A549 (cell line): ENCODE results near the gene RASD2. TPM values are rescaled to one million over a fixed set of nuclear protein-coding genes. Genes with fewer than 3 reads are reported as not detected.

Experiments
- ATAC-seq, 2 experiments: fragments of 200-7000 bp in 1 of 2; fragments of >200 bp in 1 of 2; cut with Nextera tagmentation in 1 of 2; cut with Tn5 transposase in 1 of 2; 3 replicates each; pipeline versions ENCODE4 v1.8.0 to v1.9.1; 2018 to 2020; ENCODE audit warnings: mild to moderate bottlenecking in 1 of 2, moderate library complexity in 1 of 2
- CTCF ChIA-PET: fragments of 300-600 bp; sonication (Branson Sonifier 250); formaldehyde crosslinking; extraction: SDS; loops from one replicate; lab custom pipeline; 2021; ENCODE audit warnings: antibody characterized with exemption, inconsistent platforms; lab: Yijun Ruan, JAX
- POLR2A ChIA-PET: fragments of 350-600 bp; formaldehyde crosslinking; extraction: SDS; loops from one replicate; lab custom pipeline; 2021; ENCODE audit warnings: antibody characterized with exemption, inconsistent platforms; lab: Yijun Ruan, JAX
- DNase-seq, 2 experiments: peaks; one replicate each; pipeline versions ENCODE4 v3.0.0 to v3.0.0-alpha.2; 2011 to 2016; ENCODE audit warnings: low read depth in 1 of 2, low spot score in 1 of 2
- FAIRE-seq: peaks from 2 replicates; lab custom pipeline; 2011; peaks lifted over from hg19 to GRCh38; lab: Jason Lieb, UNC
- H3K27ac ChIP-seq, 2 experiments: fragments of >200 bp; sonication (Bioruptor Twin); formaldehyde crosslinking; 3 replicates each; pipeline ENCODE4 v1.5.1; 2016 to 2017
- H3K4me1 ChIP-seq: fragments of >200 bp; sonication (Bioruptor Twin); formaldehyde crosslinking; 3 replicates; pipeline ENCODE4 v1.6.1; 2016
- H3K4me2 ChIP-seq: fragments of >200 bp; sonication (Bioruptor Twin); formaldehyde crosslinking; 3 replicates; pipeline ENCODE4 v1.6.1; 2016
- H3K4me3 ChIP-seq: fragments of >200 bp; sonication (Bioruptor Twin); formaldehyde crosslinking; 3 replicates; pipeline ENCODE4 v1.5.1; 2016
- H3K9me3 ChIP-seq: fragments of >200 bp; sonication (Bioruptor Twin); formaldehyde crosslinking; 3 replicates; pipeline ENCODE4 v1.6.1; 2016
- CHD2 ChIP-seq: fragments of 150-350 bp; IDR thresholded peaks from 2 replicates; pipeline ENCODE4 v1.6.1; 2014; ENCODE audit warnings: low read length; ENCODE audit not compliant: partially characterized antibody
- ESRRA ChIP-seq: fragments of 150-350 bp; IDR thresholded peaks from 2 replicates; pipeline ENCODE4 v1.6.1; 2014; ENCODE audit warnings: mild to moderate bottlenecking, low read length, borderline replicate concordance
- FOXS1 ChIP-seq: fragments of 250-450 bp; sonication (Bioruptor Pico); IDR thresholded peaks from 2 replicates; pipeline ENCODE4 v1.5.0; 2020; ENCODE audit warnings: mild to moderate bottlenecking, moderate library complexity
- HOXB13 ChIP-seq: fragments of 250-450 bp; sonication (Bioruptor Pico); IDR thresholded peaks from 2 replicates; pipeline ENCODE4 v1.5.0; 2020; ENCODE audit warnings: low read depth, mild to moderate bottlenecking, moderate library complexity
- KDM5A ChIP-seq: fragments of 200-600 bp; sonication (generic); IDR thresholded peaks from 2 replicates; pipeline ENCODE4 v1.6.1; 2016; ENCODE audit warnings: antibody characterized with exemption, mild to moderate bottlenecking
- MAZ ChIP-seq: fragments of 150-350 bp; IDR thresholded peaks from 2 replicates; pipeline ENCODE4 v1.6.1; 2014; ENCODE audit warnings: antibody characterized with exemption, low read depth, low read length, borderline replicate concordance
- NR3C1 ChIP-seq: fragments of >200 bp; sonication (Bioruptor Twin); formaldehyde crosslinking; IDR thresholded peaks from 3 replicates; pipeline ENCODE4 v1.6.1; 2017
- RARB ChIP-seq: fragments of 250-450 bp; sonication (Bioruptor Pico); IDR thresholded peaks from 2 replicates; pipeline ENCODE4 v1.8.0; 2021; ENCODE audit warnings: mild to moderate bottlenecking, moderate library complexity
- RFX5 ChIP-seq: fragments of 450-650 bp; IDR thresholded peaks from 2 replicates; pipeline ENCODE4 v1.7.1; 2014; ENCODE audit warnings: antibody characterized with exemption, mild to moderate bottlenecking, moderate library complexity
- SREBF2 ChIP-seq: fragments of 450-650 bp; IDR thresholded peaks from 2 replicates; pipeline ENCODE4 v1.6.1; 2014; ENCODE audit warnings: mild to moderate bottlenecking, moderate library complexity
- TP53 ChIP-seq: fragments of 250-450 bp; sonication (Bioruptor Pico); IDR thresholded peaks from 2 replicates; pipeline ENCODE4 v1.5.0; 2021; ENCODE audit warnings: mild to moderate bottlenecking, moderate library complexity
- ZFP36 ChIP-seq: fragments of 450-650 bp; IDR thresholded peaks from 2 replicates; pipeline ENCODE4 v1.6.1; 2014; ENCODE audit warnings: borderline replicate concordance; ENCODE audit not compliant: partially characterized antibody
- WGBS: methylation state at CpG from one replicate; pipeline ENCODE4 v1.1.6; 2017; ENCODE audit errors: missing lambda C conversion rate; 5-methylcytosine and 5-hydroxymethylcytosine counted together
- polyA plus RNA-seq, 4 experiments: library from polyadenylated mRNA; depleted of rRNA in 3 of 4; stranded (reverse); fragments of >200 nt; fragmentation: RNase III in 1 of 4; extraction: RNeasy Plus Mini Kit Qiagen cat#74134 plus additional on column Dnase treatment in 1 of 4; gene quantifications; 2 replicates in 3 of 4; 3 replicates in 1 of 4; pipeline ENCODE4 v1.2.3, GENCODE V29; 2011 to 2017
- TF ChIP-seq, protein P1 (sequence below): IDR thresholded peaks from 2 replicates; pipeline ENCODE4 v1.6.1; 2012
- TF ChIP-seq, protein P2 (sequence below): fragments of 200-600 bp; sonication (generic); IDR thresholded peaks from 2 replicates; pipeline ENCODE4 v1.6.1; 2016; ENCODE audit warnings: antibody characterized with exemption, mild to moderate bottlenecking, moderate library complexity
- TF ChIP-seq, protein P3 (sequence below): fragments of >200 bp; sonication (Bioruptor Twin); formaldehyde crosslinking; IDR thresholded peaks from 3 replicates; pipeline ENCODE4 v1.5.1; 2016

RASD2 gene
- polyA plus RNA-seq, 2 of the 4 experiments (the other 2 are of a cell fraction), result 0.61 to 1.2 TPM

DNA sequence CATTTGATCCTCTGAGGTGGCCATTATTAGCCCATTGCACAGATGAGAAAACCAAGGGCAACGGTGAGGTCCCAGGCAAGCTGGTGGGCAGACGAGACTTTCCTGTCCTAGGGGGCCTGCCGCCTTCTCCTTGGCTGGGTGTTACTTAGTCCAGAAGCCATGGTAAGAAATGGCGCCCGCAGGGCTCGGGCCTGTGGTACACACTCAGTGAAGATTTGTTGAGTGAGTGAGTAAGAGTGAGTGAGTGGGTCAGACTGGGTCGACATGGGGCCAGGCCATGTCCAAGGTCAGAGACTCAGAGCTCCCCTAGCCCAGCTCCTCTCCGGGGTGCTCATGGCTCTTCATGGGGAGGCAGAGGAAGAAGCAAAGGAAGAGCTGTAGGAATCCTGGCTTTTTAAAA, 36.0 kb downstream of the RASD2 start:
- ATAC-seq, result no peak
- POLR2A ChIA-PET, result no interaction called here

DNA sequence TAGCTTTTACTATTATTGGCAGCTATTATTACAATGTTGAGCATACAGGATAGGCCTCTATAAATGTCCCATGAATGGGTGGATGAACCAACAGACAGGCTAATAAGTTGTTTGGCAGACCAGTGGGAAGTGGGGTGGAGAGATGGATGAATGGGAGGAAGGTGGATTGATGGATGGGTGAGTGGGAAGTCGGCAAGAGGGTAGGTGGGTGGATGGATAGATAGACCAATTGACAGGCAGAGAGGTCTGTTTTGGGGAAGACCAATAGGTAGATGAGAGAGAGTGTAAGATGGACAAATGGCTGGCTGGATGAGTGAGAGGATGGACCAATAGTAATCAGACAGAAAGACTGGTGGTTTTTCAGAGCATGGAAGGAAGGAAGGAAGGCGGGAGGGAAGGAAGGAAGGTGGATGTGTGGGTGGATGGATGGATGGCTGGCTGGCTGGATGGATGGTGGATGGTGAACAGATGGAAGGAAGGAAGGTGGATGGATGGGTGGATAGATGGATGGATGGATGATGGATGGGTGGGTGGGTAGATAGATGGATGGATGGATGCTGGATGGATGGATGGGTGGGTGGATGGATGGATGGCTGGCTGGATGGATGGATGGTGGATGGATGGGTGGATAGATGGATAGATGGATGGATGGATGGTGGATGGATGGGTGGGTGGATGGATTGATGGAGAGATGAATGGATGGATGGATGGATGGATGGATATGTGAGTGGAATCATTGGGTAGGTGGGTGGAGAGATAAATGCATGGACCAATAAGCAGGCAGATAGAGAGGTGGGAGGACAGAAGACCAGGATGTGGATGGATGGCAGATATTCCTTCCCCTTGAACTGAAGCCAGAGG, 37.4 kb downstream of the RASD2 start:
- Histone ChIP-seq H3K9me3 (no peaks in the 10 kb centered on the region), H3K4me3 (no peak overlapping the region), H3K4me1 (peaks cover 10% of the 10 kb centered on the region), H3K27ac (no peak overlapping the region), H3K4me2 (no peak overlapping the region)
- ATAC-seq (no peak), DNase-seq (no peak), FAIRE-seq (no peak)
- ChIA-PET POLR2A (no interaction called here), CTCF (interaction anchor here (7.7 kb wide), 1 partner anchor 148 kb away, joined by 121 read pairs; no protein-coding TSS in a partner anchor)
- 79% methylated on average over 2 of the region's 2 CpGs for WGBS
- TF ChIP-seq MAZ (no peak), RFX5 (no peak), NR3C1 (no peak), FOXS1 (CRISPR knock-in tag) (no peak), KDM5A (no peak), TP53 (CRISPR knock-in tag) (no peak)
- TF ChIP-seq, protein P1, sequence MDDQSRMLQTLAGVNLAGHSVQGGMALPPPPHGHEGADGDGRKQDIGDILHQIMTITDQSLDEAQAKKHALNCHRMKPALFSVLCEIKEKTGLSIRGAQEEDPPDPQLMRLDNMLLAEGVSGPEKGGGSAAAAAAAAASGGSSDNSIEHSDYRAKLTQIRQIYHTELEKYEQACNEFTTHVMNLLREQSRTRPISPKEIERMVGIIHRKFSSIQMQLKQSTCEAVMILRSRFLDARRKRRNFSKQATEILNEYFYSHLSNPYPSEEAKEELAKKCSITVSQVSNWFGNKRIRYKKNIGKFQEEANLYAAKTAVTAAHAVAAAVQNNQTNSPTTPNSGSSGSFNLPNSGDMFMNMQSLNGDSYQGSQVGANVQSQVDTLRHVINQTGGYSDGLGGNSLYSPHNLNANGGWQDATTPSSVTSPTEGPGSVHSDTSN, result no peak

More for the DNA sequence above, 36.0 kb downstream of the RASD2 start:
- H3K27ac ChIP-seq, result no peak overlapping the region
- no peaks in the 10 kb centered on the region for H3K9me3 ChIP-seq
- H3K4me1 ChIP-seq, result no peaks in the 10 kb centered on the region
- FAIRE-seq, result no peak
- TF ChIP-seq SREBF2 (no peak), RARB (CRISPR knock-in tag) (no peak), HOXB13 (no peak), CHD2 (no peak), ESRRA (no peak), ZFP36 (no peak)
- TF ChIP-seq, protein P2, sequence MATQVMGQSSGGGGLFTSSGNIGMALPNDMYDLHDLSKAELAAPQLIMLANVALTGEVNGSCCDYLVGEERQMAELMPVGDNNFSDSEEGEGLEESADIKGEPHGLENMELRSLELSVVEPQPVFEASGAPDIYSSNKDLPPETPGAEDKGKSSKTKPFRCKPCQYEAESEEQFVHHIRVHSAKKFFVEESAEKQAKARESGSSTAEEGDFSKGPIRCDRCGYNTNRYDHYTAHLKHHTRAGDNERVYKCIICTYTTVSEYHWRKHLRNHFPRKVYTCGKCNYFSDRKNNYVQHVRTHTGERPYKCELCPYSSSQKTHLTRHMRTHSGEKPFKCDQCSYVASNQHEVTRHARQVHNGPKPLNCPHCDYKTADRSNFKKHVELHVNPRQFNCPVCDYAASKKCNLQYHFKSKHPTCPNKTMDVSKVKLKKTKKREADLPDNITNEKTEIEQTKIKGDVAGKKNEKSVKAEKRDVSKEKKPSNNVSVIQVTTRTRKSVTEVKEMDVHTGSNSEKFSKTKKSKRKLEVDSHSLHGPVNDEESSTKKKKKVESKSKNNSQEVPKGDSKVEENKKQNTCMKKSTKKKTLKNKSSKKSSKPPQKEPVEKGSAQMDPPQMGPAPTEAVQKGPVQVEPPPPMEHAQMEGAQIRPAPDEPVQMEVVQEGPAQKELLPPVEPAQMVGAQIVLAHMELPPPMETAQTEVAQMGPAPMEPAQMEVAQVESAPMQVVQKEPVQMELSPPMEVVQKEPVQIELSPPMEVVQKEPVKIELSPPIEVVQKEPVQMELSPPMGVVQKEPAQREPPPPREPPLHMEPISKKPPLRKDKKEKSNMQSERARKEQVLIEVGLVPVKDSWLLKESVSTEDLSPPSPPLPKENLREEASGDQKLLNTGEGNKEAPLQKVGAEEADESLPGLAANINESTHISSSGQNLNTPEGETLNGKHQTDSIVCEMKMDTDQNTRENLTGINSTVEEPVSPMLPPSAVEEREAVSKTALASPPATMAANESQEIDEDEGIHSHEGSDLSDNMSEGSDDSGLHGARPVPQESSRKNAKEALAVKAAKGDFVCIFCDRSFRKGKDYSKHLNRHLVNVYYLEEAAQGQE, result no peak
- TF ChIP-seq, protein P3, sequence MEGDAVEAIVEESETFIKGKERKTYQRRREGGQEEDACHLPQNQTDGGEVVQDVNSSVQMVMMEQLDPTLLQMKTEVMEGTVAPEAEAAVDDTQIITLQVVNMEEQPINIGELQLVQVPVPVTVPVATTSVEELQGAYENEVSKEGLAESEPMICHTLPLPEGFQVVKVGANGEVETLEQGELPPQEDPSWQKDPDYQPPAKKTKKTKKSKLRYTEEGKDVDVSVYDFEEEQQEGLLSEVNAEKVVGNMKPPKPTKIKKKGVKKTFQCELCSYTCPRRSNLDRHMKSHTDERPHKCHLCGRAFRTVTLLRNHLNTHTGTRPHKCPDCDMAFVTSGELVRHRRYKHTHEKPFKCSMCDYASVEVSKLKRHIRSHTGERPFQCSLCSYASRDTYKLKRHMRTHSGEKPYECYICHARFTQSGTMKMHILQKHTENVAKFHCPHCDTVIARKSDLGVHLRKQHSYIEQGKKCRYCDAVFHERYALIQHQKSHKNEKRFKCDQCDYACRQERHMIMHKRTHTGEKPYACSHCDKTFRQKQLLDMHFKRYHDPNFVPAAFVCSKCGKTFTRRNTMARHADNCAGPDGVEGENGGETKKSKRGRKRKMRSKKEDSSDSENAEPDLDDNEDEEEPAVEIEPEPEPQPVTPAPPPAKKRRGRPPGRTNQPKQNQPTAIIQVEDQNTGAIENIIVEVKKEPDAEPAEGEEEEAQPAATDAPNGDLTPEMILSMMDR, result no peak
- H3K4me3 ChIP-seq, result no peak overlapping the region
- no peak for DNase-seq
- WGBS, result 83% methylated on average over 8 of the region's 8 CpGs
- CTCF ChIA-PET, result no interaction called here
- H3K4me2 ChIP-seq, result no peak overlapping the region
